Activated B cell treated with CpG ODN at 0.5 μM for 24 hours (primary cell): ENCODE data around the gene POP4. TPM values are rescaled to one million over a fixed set of nuclear protein-coding genes. Genes with fewer than 3 reads are reported as not detected.

Experiments
- ATAC-seq: fragments of 200-7000 bp; cut with Tn5 transposase; one replicate; pipeline ENCODE4 v1.10.0; 2021; ENCODE audit warnings: low read depth, mild to moderate bottlenecking, moderate library complexity
- CTCF ChIA-PET: fragments of 350-600 bp; sonication (Branson Sonifier 250); formaldehyde crosslinking; loops from one replicate; lab custom pipeline; 2021; ENCODE audit warnings: antibody characterized with exemption; lab: Charles Lee
- POLR2A ChIA-PET: fragments of 350-600 bp; sonication (Branson Sonifier 250); formaldehyde crosslinking; loops from one replicate; lab custom pipeline; 2021; ENCODE audit warnings: antibody characterized with exemption; lab: Charles Lee
- DNase-seq: peaks from one replicate; pipeline ENCODE4 v3.0.0; 2022
- H3K27ac Mint-ChIP-seq: one replicate; pipeline ENCODE4 v1.8.0; 2020; ENCODE audit warnings: mixed read lengths
- H3K27me3 Mint-ChIP-seq: one replicate; pipeline ENCODE4 v1.8.0; 2021; ENCODE audit warnings: mixed read lengths
- H3K36me3 Mint-ChIP-seq: one replicate; pipeline ENCODE4 v1.8.0; 2021; ENCODE audit warnings: low read depth, mixed read lengths
- H3K4me1 Mint-ChIP-seq: one replicate; pipeline ENCODE4 v1.8.0; 2021; ENCODE audit warnings: mixed read lengths
- H3K4me3 Mint-ChIP-seq: one replicate; pipeline ENCODE4 v1.8.0; 2020; ENCODE audit warnings: mild to moderate bottlenecking, mixed read lengths
- H3K9me3 Mint-ChIP-seq: one replicate; pipeline ENCODE4 v1.8.0; 2020; ENCODE audit warnings: mixed read lengths
- intact Hi-C: fragments of 100-400 bp; cut with micrococcal nuclease; formaldehyde crosslinking; loops from one replicate; pipeline ENCODE4 v1.15.1; 2024
- total RNA-seq: library from RNA; stranded (reverse); gene quantifications from 2 replicates; pipeline ENCODE4 v1.2.3, GENCODE V29; 2022
- TF ChIP-seq, protein P1 (sequence below): fragments of 200-600 bp; IDR thresholded peaks from one replicate; pipeline ENCODE4 v1.8.0; 2022; ENCODE audit warnings: antibody characterized with exemption, mild to moderate bottlenecking

Gene POP4
- total RNA-seq, 1 donor from 2014 or later: 74.5 TPM

DNA sequence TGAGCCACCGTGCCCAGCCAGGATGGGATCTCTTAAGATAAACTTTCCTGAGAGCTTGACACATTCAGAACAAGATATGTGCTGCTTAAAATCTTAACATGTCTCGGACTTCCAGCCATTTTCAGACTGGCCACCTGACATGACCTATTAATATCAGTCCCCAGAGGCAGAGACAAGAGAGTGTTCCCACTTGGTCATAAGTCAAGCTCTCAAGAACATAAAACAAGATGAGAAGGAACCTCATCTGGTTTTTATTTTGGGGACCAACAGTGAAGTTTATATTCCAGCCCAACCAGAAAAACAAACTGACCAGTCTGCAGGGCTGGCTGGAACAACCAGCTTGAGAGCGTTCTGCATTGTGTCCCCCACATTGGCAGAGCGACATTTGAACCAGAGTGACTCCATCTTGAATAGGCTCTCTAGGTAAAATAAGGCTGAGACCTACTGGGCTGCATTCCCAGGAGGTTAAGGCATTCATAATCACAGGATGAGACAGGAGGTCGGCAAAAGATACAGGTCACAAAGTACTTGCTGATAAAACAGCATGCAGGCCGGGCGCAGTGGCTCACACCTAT lies 37.4 kb downstream of the POP4 start:
- no peaks in the 10 kb centered on the region for H3K36me3 Mint-ChIP-seq
- TF ChIP-seq, protein P1, sequence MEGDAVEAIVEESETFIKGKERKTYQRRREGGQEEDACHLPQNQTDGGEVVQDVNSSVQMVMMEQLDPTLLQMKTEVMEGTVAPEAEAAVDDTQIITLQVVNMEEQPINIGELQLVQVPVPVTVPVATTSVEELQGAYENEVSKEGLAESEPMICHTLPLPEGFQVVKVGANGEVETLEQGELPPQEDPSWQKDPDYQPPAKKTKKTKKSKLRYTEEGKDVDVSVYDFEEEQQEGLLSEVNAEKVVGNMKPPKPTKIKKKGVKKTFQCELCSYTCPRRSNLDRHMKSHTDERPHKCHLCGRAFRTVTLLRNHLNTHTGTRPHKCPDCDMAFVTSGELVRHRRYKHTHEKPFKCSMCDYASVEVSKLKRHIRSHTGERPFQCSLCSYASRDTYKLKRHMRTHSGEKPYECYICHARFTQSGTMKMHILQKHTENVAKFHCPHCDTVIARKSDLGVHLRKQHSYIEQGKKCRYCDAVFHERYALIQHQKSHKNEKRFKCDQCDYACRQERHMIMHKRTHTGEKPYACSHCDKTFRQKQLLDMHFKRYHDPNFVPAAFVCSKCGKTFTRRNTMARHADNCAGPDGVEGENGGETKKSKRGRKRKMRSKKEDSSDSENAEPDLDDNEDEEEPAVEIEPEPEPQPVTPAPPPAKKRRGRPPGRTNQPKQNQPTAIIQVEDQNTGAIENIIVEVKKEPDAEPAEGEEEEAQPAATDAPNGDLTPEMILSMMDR: no peak
- no peaks in the 10 kb centered on the region for H3K9me3 Mint-ChIP-seq
- no peak overlapping the region for H3K4me3 Mint-ChIP-seq
- CTCF ChIA-PET: no interaction called here
- H3K27ac Mint-ChIP-seq: no peak overlapping the region
- ATAC-seq (no peak), DNase-seq (no peak)
- intact Hi-C loops: no loop called here
- POLR2A ChIA-PET: no interaction called here
- H3K27me3 Mint-ChIP-seq: peaks cover 15% of the 10 kb centered on the region
- no peaks in the 10 kb centered on the region for H3K4me1 Mint-ChIP-seq

DNA sequence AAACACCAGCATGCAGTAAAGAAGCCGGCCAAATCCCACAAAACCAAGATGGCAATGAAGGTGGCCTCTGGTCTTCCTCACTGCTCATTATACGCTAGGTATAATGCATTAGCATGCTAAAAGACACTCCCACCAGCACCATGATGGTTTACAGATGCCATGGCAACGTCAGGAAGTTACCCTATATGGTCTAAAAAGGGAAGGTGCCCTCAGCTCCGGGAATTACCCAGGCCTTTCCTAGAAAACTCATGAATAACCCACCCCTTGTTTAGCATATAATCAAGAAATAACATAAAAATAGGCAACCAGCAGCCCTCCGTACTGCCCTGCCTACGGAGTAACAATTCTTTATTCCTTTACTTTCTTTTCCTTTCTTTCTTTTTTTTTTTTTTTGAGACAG lies 38.1 kb downstream of the POP4 start:
- H3K9me3 Mint-ChIP-seq: no peaks in the 10 kb centered on the region
- TF ChIP-seq, protein P1: no peak
- DNase-seq (no peak), ATAC-seq (no peak)
- intact Hi-C loops: no loop called here
- ChIA-PET CTCF (no interaction called here), POLR2A (no interaction called here)
- no peak overlapping the region for H3K27ac Mint-ChIP-seq
- H3K4me1 Mint-ChIP-seq: no peaks in the 10 kb centered on the region
- no peak overlapping the region for H3K4me3 Mint-ChIP-seq
- H3K27me3 Mint-ChIP-seq: peaks cover 16% of the 10 kb centered on the region
- no peaks in the 10 kb centered on the region for H3K36me3 Mint-ChIP-seq

DNA sequence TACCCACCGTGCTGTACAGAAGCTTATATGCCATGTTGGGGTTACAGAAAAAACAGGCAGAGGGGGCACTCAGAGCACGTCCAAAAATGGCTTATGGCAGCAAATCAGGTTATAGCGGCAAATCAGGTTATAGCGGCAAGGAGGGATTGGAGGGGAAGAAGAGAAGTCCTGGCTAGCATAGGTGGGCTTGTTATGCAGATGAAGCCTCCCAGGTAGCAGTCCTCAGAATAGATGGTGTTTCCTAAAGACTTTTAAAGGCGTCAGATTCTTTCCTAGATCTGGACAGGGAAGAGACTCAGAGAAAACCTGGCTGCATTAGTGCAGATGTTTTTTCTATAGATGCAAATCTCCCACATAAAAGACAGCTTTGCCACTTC lies 39.4 kb downstream of the POP4 start:
- intact Hi-C loops: no loop called here
- Mint-ChIP-seq H3K36me3 (no peaks in the 10 kb centered on the region), H3K27ac (no peak overlapping the region), H3K4me1 (no peaks in the 10 kb centered on the region), H3K9me3 (no peaks in the 10 kb centered on the region), H3K4me3 (no peak overlapping the region), H3K27me3 (peaks cover 16% of the 10 kb centered on the region)
- ATAC-seq (no peak), DNase-seq (no peak)
- POLR2A ChIA-PET: no interaction called here
- TF ChIP-seq, protein P1: no peak
- CTCF ChIA-PET: no interaction called here

DNA sequence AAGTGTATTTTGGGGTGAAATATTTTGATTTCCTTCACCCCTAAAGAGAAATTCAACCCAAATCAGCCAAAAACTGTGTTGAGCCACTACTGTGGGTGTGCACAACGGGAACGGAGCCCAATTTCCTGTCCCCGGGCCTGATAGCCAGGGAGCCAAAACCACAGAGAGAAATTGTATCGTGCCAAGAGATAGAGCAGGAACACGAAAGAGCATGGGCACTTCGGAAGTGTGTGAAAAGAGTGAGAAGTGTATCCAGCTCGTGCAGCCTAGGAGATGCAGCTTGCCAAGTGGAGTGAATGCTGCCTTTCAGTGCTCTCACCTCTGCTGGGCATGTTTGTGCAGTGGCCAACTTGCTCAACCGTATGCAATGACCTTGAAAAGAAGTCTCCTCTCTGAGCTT lies 39.8 kb downstream of the POP4 start:
- POLR2A ChIA-PET: no interaction called here
- no peak overlapping the region for H3K27ac Mint-ChIP-seq
- TF ChIP-seq, protein P1: no peak
- H3K4me3 Mint-ChIP-seq: no peak overlapping the region
- ATAC-seq (no peak), DNase-seq (no peak)
- CTCF ChIA-PET: no interaction called here
- no peaks in the 10 kb centered on the region for H3K4me1 Mint-ChIP-seq
- peaks cover 16% of the 10 kb centered on the region for H3K27me3 Mint-ChIP-seq
- H3K9me3 Mint-ChIP-seq: no peaks in the 10 kb centered on the region
- intact Hi-C loops: no loop called here
- no peaks in the 10 kb centered on the region for H3K36me3 Mint-ChIP-seq

DNA sequence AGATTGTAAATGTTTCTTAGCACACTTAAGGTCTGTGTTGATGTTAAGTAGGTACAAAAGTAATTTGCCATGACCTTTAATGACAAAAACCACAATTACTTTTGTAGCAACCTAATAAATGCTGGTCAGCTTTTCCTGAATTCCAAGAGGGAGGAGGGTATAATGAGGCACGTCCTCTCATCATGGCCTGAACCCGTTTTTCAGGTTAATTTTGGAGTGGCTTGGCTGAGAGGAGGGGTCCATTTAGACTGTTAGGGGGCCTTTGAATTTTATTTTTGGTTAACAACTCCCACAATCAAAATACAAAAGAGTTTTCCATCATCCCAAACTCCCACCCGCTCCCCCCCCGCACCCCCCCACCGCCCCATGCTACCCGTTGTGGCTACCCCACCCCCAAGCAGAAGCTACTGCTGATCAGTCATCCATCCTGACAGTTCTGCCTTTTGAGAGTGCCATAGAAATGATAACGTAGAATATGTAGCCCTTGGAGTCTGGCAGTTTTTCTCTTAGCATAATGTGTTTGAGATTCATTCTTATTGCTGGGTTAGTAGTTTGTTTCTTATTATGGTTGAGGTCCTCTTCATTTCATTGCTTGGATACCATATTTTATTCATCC lies 44.8 kb downstream of the POP4 start:
- ChIA-PET CTCF (no interaction called here), POLR2A (no interaction called here)
- H3K27ac Mint-ChIP-seq: no peak overlapping the region
- DNase-seq: no peak
- peaks cover 20% of the 10 kb centered on the region for H3K27me3 Mint-ChIP-seq
- H3K4me1 Mint-ChIP-seq: no peaks in the 10 kb centered on the region
- intact Hi-C loops: no loop called here
- TF ChIP-seq, protein P1: no peak
- ATAC-seq: no peak
- H3K9me3 Mint-ChIP-seq: no peaks in the 10 kb centered on the region
- H3K36me3 Mint-ChIP-seq: no peaks in the 10 kb centered on the region
- no peak overlapping the region for H3K4me3 Mint-ChIP-seq
